GM21717 (cell line): ENCODE measurements around the gene NLGN2.

ENCODE experiments used
- ATAC-seq: cut with Tn5 transposase; IDR thresholded peaks from one replicate; pipeline ENCODE4 v1.9.1; 2021; ENCODE audit warnings: mild to moderate bottlenecking, moderate library complexity; ENCODE audit not compliant: unreplicated experiment

The NLGN2 gene

GRCh38 chr17:7462474-7463371, 55.1 kb downstream of the NLGN2 start:
- no peak for ATAC-seq

DNA sequence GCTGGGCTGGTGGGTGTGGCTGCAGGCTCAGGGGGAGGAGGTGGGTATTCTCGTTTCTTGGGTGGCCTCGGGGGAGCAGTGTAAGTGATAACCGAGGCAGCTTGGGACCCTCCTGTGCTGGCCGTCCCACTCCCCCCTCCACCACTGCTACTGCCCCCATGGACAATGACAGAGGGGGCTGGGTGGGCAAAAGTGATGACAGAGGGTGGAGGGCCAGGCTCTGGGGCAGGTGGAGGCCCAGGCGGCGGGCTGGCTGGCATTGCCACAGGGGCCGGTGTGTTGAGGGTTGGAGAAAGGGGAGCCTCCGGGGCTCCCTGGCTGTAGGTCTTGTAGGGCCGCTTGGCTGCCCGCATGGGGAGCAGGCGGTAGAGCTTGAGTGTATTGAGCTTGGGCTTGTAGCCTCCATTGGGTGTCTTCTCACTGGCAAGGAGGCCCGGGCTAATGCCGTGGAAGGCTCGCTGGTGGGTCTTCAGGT, 55.8 kb downstream of the NLGN2 start:
- no peak for ATAC-seq

- ATAC-seq, result no peak
Measured at GRCh38 chr17:7464081-7464480, 56.4 kb downstream of the NLGN2 start.

DNA sequence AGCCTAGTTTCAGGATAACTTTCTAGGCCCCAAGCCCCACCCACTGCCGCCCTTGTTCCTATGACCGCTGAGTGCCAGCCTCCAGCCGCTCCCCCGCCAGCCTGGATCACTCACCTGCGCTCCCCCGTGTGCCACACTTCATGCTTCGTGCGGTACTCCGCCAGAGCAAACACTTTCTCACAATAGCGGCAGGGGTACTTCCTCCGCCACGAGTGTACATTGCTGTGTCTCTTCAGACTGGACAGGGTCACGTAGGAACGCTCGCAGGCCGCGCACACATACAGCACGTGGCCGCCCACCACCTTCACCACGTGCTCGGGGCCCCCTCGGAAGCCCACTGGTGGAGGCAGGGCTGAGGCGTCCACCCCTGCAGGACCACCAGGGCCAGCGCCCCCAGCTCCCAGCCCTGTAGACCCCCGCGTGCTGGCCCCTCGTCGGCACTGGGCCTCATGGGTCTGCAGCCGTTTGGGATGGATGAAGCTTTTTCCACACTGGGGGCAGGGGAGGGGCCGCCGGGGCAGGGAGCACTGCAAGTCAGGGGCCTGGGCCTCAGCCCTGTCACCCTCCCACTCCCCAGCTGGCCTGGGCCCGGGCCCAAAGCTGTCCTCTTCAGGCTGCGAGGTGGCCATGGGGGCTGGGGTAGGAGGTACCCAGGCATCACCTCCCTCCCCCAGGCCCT, 58.1 kb downstream of the NLGN2 start:
- no peak for ATAC-seq

GRCh38 chr17:7466318-7466638, 58.6 kb downstream of the NLGN2 start:
- ATAC-seq, result no peak

DNA sequence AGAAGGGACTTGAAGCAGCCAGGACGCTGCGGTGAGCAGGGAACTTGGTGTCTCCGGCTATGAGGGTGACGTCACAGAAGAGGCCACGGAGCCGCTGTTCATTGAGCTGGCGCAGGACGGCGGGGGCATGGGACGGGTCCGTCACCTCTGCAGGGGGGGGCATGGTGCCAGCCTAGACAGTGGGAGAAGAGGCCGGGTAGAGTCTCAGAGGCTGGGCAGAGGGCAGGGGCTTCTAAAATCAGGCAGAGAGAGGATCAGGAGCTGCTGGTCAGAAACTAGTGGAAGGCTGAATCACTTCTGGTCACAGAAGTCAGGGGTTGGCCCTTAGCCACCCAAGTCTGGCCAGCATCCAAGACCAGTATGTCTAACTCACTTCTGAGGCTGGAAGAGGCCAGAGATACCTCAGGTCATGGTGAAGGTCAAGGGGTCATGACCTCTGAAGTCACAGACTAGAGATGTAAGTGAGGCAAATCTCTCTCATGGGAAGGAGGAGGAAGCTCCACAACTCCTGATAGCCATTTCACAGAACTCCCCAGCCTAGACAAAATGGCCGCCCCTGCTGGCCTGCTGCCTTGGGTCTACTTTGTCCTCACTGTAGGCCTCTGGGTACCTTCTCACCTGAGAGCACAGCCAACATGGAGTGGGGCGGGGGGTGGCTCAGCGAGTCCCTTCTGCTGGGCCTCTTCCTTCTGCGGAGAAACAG, 59.1 kb downstream of the NLGN2 start:
- no peak for ATAC-seq

GRCh38 chr17:7467498-7467897, 59.9 kb downstream of the NLGN2 start:
- ATAC-seq, result no peak

- no peak for ATAC-seq
Measured at GRCh38 chr17:7468290-7468689, 60.6 kb downstream of the NLGN2 start.

DNA sequence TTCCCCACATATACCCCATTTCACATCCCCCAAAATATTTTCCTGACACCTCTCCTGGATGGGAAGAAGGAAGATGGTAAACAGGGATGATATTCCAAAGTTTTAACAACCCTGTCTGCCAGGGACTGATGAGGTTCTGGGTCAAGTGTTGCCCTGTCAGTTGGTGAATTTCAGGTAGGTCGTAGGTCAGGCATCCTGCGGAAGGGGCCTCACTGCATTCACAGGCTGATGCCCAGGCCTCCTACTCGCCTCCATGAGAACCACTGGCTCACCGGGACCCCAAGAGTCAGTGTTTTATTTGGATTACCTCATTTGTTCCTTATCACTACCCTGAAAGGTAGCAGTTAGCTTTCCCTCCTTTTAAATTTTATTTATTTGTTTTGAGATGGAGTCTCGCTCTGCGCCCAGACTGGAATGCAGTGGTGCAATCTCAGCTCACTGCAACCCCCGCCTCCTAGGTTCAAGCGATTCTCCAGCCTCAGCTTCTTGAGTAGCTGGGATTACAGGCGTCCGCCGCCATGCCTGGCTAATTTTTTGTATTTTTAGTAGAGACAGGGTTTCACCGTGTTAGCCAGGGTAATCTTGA, 61.3 kb downstream of the NLGN2 start:
- ATAC-seq, result no peak
